ENCODE results near the gene ZNF784.

The ZNF784 gene

GRCh38 chr19:55644191-55644833, 19.9 kb upstream of the ZNF784 start:
- DNase-seq (ENCODE audit: low read depth in 2 of 3, low spot score in 1 of 3) = no peak

GRCh38 chr19:55643887-55644176, 19.5 kb upstream of the ZNF784 start:
- no peak for DNase-seq (ENCODE audit: low read depth in 2 of 3, low spot score in 1 of 3)

- DNase-seq (ENCODE audit: low read depth in 2 of 3, low spot score in 1 of 3) = peak; percentile 76 to 81 (median 80)
These were observed 18.9 kb upstream of the ZNF784 start, which contains the start of gene ZNF581 for GRCh38 chr19:55643003-55643886. Gene ZNF581, plus strand, starts transcription at chr19:55643649. Its CDS starts 923 bp downstream, at chr19:55644572.

- DNase-seq (ENCODE audit: low read depth in 2 of 3, low spot score in 1 of 3) = no peak
These were observed 18.0 kb upstream of the ZNF784 start for GRCh38 chr19:55642153-55643002.

GRCh38 chr19:55641426-55642152, 17.2 kb upstream of the ZNF784 start:
- DNase-seq (ENCODE audit: low read depth in 2 of 3, low spot score in 1 of 3) = no peak

GRCh38 chr19:55640577-55641425, 16.4 kb upstream of the ZNF784 start, which contains the start of gene ZNF580:
Gene ZNF580, plus strand, starts transcription at chr19:55641002. Its CDS starts 1,507 bp downstream, at chr19:55642509.
- peak; percentile 45 to 71 (median 52) for DNase-seq (ENCODE audit: low read depth in 2 of 3, low spot score in 1 of 3)

- DNase-seq (ENCODE audit: low read depth in 2 of 3, low spot score in 1 of 3) = peak; percentile 43 to 72 (median 71)
These were observed 15.7 kb upstream of the ZNF784 start for GRCh38 chr19:55640043-55640576.

- DNase-seq (ENCODE audit: low read depth in 2 of 3, low spot score in 1 of 3) = peak; percentile 52 to 66 (median 54)
These were observed 14.5 kb upstream of the ZNF784 start for GRCh38 chr19:55638864-55639359.

GRCh38 chr19:55637534-55637933, 13.2 kb upstream of the ZNF784 start:
- no peak for DNase-seq (ENCODE audit: low read depth in 2 of 3, low spot score in 1 of 3)

- DNase-seq (ENCODE audit: low read depth in 2 of 3, low spot score in 1 of 3) = no peak
These were observed 12.4 kb upstream of the ZNF784 start for GRCh38 chr19:55636723-55637122.

- DNase-seq (ENCODE audit: low read depth in 2 of 3, low spot score in 1 of 3) = no peak
These were observed 11.6 kb upstream of the ZNF784 start for GRCh38 chr19:55635856-55636440.

- DNase-seq (ENCODE audit: low read depth in 2 of 3, low spot score in 1 of 3) = no peak
These were observed 11.0 kb upstream of the ZNF784 start for GRCh38 chr19:55635334-55635717.

GRCh38 chr19:55633861-55634260, 9.5 kb upstream of the ZNF784 start:
- DNase-seq (ENCODE audit: low read depth in 2 of 3, low spot score in 1 of 3) = no peak

GRCh38 chr19:55632463-55632834, 8.1 kb upstream of the ZNF784 start:
- peak; percentile 77 to 96 (median 84) for DNase-seq (ENCODE audit: low read depth in 2 of 3, low spot score in 1 of 3)

- peak in 2 of 3 donors; percentile 29 to 44 for DNase-seq (ENCODE audit: low read depth in 2 of 3, low spot score in 1 of 3)
These were observed 2.0 kb upstream of the ZNF784 start for GRCh38 chr19:55626350-55626749.

GRCh38 chr19:55625004-55625326, 599 bp upstream of the ZNF784 start:
- no peak for DNase-seq (ENCODE audit: low read depth in 2 of 3, low spot score in 1 of 3)

GRCh38 chr19:55623561-55623960, 805 bp downstream of the ZNF784 start:
- no peak for DNase-seq (ENCODE audit: low read depth in 2 of 3, low spot score in 1 of 3)

GRCh38 chr19:55623130-55623529, 1.2 kb downstream of the ZNF784 start:
- no peak for DNase-seq (ENCODE audit: low read depth in 2 of 3, low spot score in 1 of 3)
